Hepatocyte (in vitro differentiated cells): ENCODE data around the gene CSNK1G1. TPM values are rescaled to one million over a fixed set of nuclear protein-coding genes. Genes with fewer than 3 reads are reported as not detected.
"Not testable (repeated sequence)": the region's sequence is repeated elsewhere in the genome, so short reads cannot be mapped to it uniquely, and the experiment has no call there.

Experiments
- DNase-seq: peaks from one replicate; pipeline ENCODE4 v3.0.0-alpha.2; 2016; ENCODE audit warnings: low spot score
- H2AFZ ChIP-seq: fragments of 200-600 bp; sonication (generic); 2 replicates; pipeline ENCODE4 v1.6.0; 2016; ENCODE audit warnings: antibody characterized with exemption, mild to moderate bottlenecking
- H3K27ac ChIP-seq: fragments of 200-600 bp; sonication (generic); 2 replicates; pipeline ENCODE4 v1.5.1; 2016; ENCODE audit warnings: mild to moderate bottlenecking
- H3K27me3 ChIP-seq: fragments of 200-600 bp; sonication (generic); 2 replicates; pipeline ENCODE4 v1.6.1; 2016
- H3K36me3 ChIP-seq: fragments of 200-600 bp; sonication (generic); replicated peaks from 2 replicates; pipeline ENCODE4 v1.5.1; 2016; ENCODE audit warnings: low read depth; ENCODE audit not compliant: insufficient read depth
- H3K4me1 ChIP-seq: fragments of 200-600 bp; sonication (generic); 2 replicates; pipeline ENCODE4 v1.5.1; 2016; ENCODE audit warnings: mild to moderate bottlenecking, moderate library complexity; ENCODE audit not compliant: insufficient read depth
- H3K4me2 ChIP-seq: fragments of 200-600 bp; sonication (generic); 2 replicates; pipeline ENCODE4 v1.6.0; 2016
- H3K4me3 ChIP-seq: fragments of 200-600 bp; sonication (generic); 2 replicates; pipeline ENCODE4 v1.5.1; 2016; ENCODE audit warnings: mild to moderate bottlenecking
- H3K79me2 ChIP-seq: fragments of 200-600 bp; sonication (generic); 2 replicates; pipeline ENCODE4 v1.6.0; 2017; ENCODE audit warnings: mild to moderate bottlenecking
- H3K9me2 ChIP-seq: fragments of 200-600 bp; sonication (generic); replicated peaks from 2 replicates; pipeline ENCODE4 v1.6.0; 2017; ENCODE audit warnings: mild to moderate bottlenecking; ENCODE audit not compliant: insufficient read depth
- H3K9me3 ChIP-seq: fragments of 200-600 bp; sonication (generic); 2 replicates; pipeline ENCODE4 v1.5.1; 2016; ENCODE audit warnings: low read depth, mild to moderate bottlenecking
- H4K20me1 ChIP-seq: fragments of 200-600 bp; sonication (generic); 2 replicates; pipeline ENCODE4 v1.6.0; 2016; ENCODE audit warnings: mild to moderate bottlenecking; ENCODE audit not compliant: insufficient read depth, poor library complexity, severe bottlenecking
- CTCF ChIP-seq: fragments of 200-600 bp; sonication (generic); IDR thresholded peaks from 2 replicates; pipeline ENCODE4 v1.5.1; 2016; ENCODE audit warnings: antibody characterized with exemption, mild to moderate bottlenecking; ENCODE audit not compliant: poor library complexity
- EZH2 ChIP-seq: fragments of 200-600 bp; sonication (generic); IDR thresholded peaks from 2 replicates; pipeline ENCODE4 v1.6.1; 2016; ENCODE audit warnings: antibody characterized with exemption, mild to moderate bottlenecking, borderline replicate concordance
- EZH2phosphoT487 ChIP-seq: fragments of 200-600 bp; sonication (generic); IDR thresholded peaks from one replicate; pipeline ENCODE4 v1.6.1; 2018; ENCODE audit warnings: antibody characterized with exemption, mild to moderate bottlenecking, low read depth, moderate library complexity; ENCODE audit not compliant: unreplicated experiment, severe bottlenecking
- WGBS: methylation state at CpG from one replicate; pipeline ENCODE4 v1.1.6; 2016; ENCODE audit warnings: low lambda C conversion rate; ENCODE audit errors: missing lambda C conversion rate; 5-methylcytosine and 5-hydroxymethylcytosine counted together
- polyA plus RNA-seq: library from polyadenylated mRNA; unstranded; fragments of >200 nt; fragmentation: Nextera tagmentation; extraction: Ambion mirVana; gene quantifications from 2 replicates; pipeline ENCODE4 v1.2.1, GENCODE V29; 2016
- total RNA-seq: library from RNA; depleted of rRNA; stranded (reverse); fragments of >200 nt; gene quantifications from 2 replicates; pipeline ENCODE4 v1.2.3, GENCODE V29; 2014

Gene CSNK1G1
- total and polyA plus RNA-seq, 2 experiments from 2014 or later: 7.7 to 18.1 TPM

GRCh38 chr15:64348455-64348854 lies 7.5 kb downstream of the CSNK1G1 start:
- no peaks in the 10 kb centered on the region for H3K9me2 ChIP-seq
- WGBS: 84% methylated on average over 1 of the region's 1 CpG
- peaks cover 3% of the 10 kb centered on the region for H3K4me1 ChIP-seq
- H3K27me3 ChIP-seq: no peaks in the 10 kb centered on the region
- H3K79me2 ChIP-seq: peaks cover 98% of the 10 kb centered on the region
- no peaks in the 10 kb centered on the region for H3K36me3 ChIP-seq
- no peaks in the 10 kb centered on the region for H3K9me3 ChIP-seq
- H4K20me1 ChIP-seq: no peaks in the 10 kb centered on the region
- TF ChIP-seq EZH2 (no peak), EZH2phosphoT487 (no peak), CTCF (no peak)
- H2AFZ ChIP-seq: no peak overlapping the region
- no peak overlapping the region for H3K4me3 ChIP-seq
- no peak for DNase-seq
- no peak overlapping the region for H3K27ac ChIP-seq
- no peak overlapping the region for H3K4me2 ChIP-seq

- H3K4me1 ChIP-seq, H4K20me1 ChIP-seq, H3K4me3 ChIP-seq, H3K9me3 ChIP-seq, H3K36me3 ChIP-seq, H2AFZ ChIP-seq, H3K4me2 ChIP-seq, H3K27me3 ChIP-seq, H3K9me2 ChIP-seq, DNase-seq, H3K27ac ChIP-seq: not testable (repeated sequence)
- 100% methylated on average over 6 of the region's 6 CpGs for WGBS
- H3K79me2 ChIP-seq: peaks cover 97% of the 10 kb centered on the region
These were observed 9.7 kb downstream of the CSNK1G1 start for GRCh38 chr15:64346242-64346641.

GRCh38 chr15:64344651-64345294 lies 11.2 kb downstream of the CSNK1G1 start:
- DNase-seq: no peak
- Histone ChIP-seq H3K27me3 (no peaks in the 10 kb centered on the region), H2AFZ (no peak overlapping the region), H3K27ac (no peak overlapping the region), H3K4me3 (no peak overlapping the region), H3K79me2 (peaks cover 86% of the 10 kb centered on the region), H3K9me2 (no peaks in the 10 kb centered on the region), H4K20me1 (no peaks in the 10 kb centered on the region), H3K4me1 (peaks cover 3% of the 10 kb centered on the region), H3K9me3 (no peaks in the 10 kb centered on the region), H3K36me3 (no peaks in the 10 kb centered on the region), H3K4me2 (no peak overlapping the region)
- TF ChIP-seq EZH2 (no peak), CTCF (no peak), EZH2phosphoT487 (no peak)

- Histone ChIP-seq H2AFZ (no peak overlapping the region), H3K9me2 (no peaks in the 10 kb centered on the region), H3K27me3 (no peaks in the 10 kb centered on the region), H3K36me3 (no peaks in the 10 kb centered on the region), H3K4me1 (peaks cover 3% of the 10 kb centered on the region), H3K27ac (no peak overlapping the region), H3K79me2 (peaks cover 81% of the 10 kb centered on the region), H3K4me3 (no peak overlapping the region), H3K9me3 (no peaks in the 10 kb centered on the region), H4K20me1 (no peaks in the 10 kb centered on the region), H3K4me2 (no peak overlapping the region)
- no peak for DNase-seq
- TF ChIP-seq CTCF: no peak
- TF ChIP-seq EZH2: no peak
- no peak for TF ChIP-seq EZH2phosphoT487
- 94% methylated on average over 2 of the region's 2 CpGs for WGBS
These were observed 12.1 kb downstream of the CSNK1G1 start for GRCh38 chr15:64343841-64344240.
